ENCODE data around the gene SLC15A3. TPM values are rescaled to one million over a fixed set of nuclear protein-coding genes. Genes with fewer than 3 reads are reported as not detected.

Gene SLC15A3
- total RNA-seq, 4 donors from 2014 or later = 3.7 to 61.9 (median 8.8) TPM

- Histone ChIP-seq H3K9me3 (no peaks in the 10 kb centered on the region), H3K4me1 (peaks cover 0 to 10% (median 3%) of the 10 kb centered on the region in 4 donors), H3K36me3 (no peaks in the 10 kb centered on the region), H3K4me3 (no peak overlapping the region), H3K27me3 (no peaks in the 10 kb centered on the region), H3K27ac (peak overlapping the region in 1 of 4 donors; percentile 80)
- TF ChIP-seq CTCF (IDR thresholded peaks at IDR 0.05) = no peak
- no peak for TF ChIP-seq POLR2A (IDR thresholded peaks at IDR 0.05)
- DNase-seq = peak in 1 of 3 donors; percentile 38
Observed at GRCh38 chr11:60933416-60934123, 18.4 kb downstream of the SLC15A3 start.

GRCh38 chr11:60932605-60933356, 19.2 kb downstream of the SLC15A3 start:
- no peaks in the 10 kb centered on the region for H3K27me3 ChIP-seq
- H3K9me3 ChIP-seq = no peaks in the 10 kb centered on the region
- no peaks in the 10 kb centered on the region for H3K36me3 ChIP-seq
- DNase-seq = peak; percentile 16 to 72 (median 72)
- H3K27ac ChIP-seq = peak overlapping the region in 1 of 4 donors; percentile 80
- TF ChIP-seq POLR2A (IDR thresholded peaks at IDR 0.05) (no peak), CTCF (IDR thresholded peaks at IDR 0.05) (no peak)
- peaks cover 0 to 10% (median 3%) of the 10 kb centered on the region in 4 donors for H3K4me1 ChIP-seq
- no peak overlapping the region for H3K4me3 ChIP-seq

DNA sequence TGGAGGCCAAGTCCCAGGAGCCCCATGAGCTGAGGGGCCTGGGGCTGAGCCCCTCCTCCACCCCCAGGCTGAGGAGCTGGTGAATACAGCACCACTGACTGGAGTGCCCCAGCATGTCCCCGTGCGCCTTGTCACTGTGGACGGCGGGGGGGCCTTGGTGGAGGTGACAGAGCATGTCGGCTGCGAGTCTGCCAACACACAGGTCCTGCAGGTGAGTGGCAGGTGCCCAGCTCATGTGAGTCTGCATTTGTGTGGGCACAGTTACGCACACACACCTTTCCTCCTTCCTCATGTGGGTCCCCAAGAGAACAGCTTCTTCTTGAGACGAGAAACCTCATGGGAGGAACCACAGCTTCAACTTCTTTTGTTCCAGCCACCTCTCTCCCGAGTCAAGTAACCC, 20.1 kb downstream of the SLC15A3 start:
- Histone ChIP-seq H3K27ac (peak overlapping the region in 2 of 4 donors; percentile 65 to 80), H3K4me1 (peaks cover 0 to 10% (median 3%) of the 10 kb centered on the region in 4 donors), H3K4me3 (no peak overlapping the region), H3K9me3 (no peaks in the 10 kb centered on the region), H3K27me3 (no peaks in the 10 kb centered on the region), H3K36me3 (no peaks in the 10 kb centered on the region)
- no peak for TF ChIP-seq POLR2A (IDR thresholded peaks at IDR 0.05)
- TF ChIP-seq CTCF (IDR thresholded peaks at IDR 0.05) = no peak
- DNase-seq = peak; percentile 42 to 96 (median 92)

DNA sequence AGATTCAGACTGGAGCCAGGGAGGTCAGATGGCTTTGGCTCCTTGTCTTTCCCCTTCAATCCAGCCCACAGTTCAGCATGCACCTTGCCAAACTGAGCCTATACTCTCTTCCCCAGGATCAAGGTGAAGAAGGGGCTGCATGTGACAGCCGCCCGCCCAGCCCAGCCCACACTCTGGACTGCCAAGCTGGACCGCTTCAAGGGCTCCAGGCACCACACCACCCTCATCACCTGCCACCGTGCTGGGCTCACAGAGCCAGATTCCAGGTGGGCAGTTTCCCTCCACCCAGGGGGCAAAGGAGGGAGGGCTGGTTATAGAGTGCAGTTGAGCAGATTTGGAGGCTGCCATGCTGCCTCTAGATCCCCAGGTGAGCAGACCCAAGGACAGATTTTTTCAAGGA, 21.6 kb downstream of the SLC15A3 start:
- no peak overlapping the region for H3K27ac ChIP-seq
- H3K4me1 ChIP-seq = peaks cover 0 to 10% (median 5%) of the 10 kb centered on the region in 4 donors
- DNase-seq = peak in 2 of 3 donors; percentile 21 to 27
- H3K27me3 ChIP-seq = no peaks in the 10 kb centered on the region
- H3K9me3 ChIP-seq = no peaks in the 10 kb centered on the region
- TF ChIP-seq CTCF (IDR thresholded peaks at IDR 0.05) (no peak), POLR2A (IDR thresholded peaks at IDR 0.05) (no peak)
- H3K36me3 ChIP-seq = no peaks in the 10 kb centered on the region
- no peak overlapping the region for H3K4me3 ChIP-seq

DNA sequence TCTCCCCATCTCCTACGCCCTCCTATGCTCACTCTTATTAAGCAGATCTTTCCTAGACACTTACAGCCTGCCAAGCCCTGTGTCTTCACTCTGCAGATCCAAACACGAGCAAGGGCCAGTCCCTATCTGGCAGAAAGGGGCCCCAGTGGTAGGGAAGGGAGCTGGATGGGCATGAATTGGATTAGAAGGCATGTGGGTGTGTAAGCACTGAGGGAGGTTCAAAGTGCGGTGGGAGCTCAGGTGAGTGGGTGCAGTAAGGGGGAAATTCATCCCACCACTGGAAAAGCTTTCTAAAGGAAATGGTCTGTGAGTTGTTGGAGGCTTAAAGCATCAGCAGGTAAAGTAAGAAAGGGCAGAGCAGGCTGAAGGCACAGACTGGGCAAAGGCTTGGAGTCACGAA, 22.2 kb downstream of the SLC15A3 start:
- H3K27me3 ChIP-seq = peaks cover 0 to 5% of the 10 kb centered on the region in 2 donors
- no peak overlapping the region for H3K4me3 ChIP-seq
- DNase-seq = peak in 1 of 3 donors; percentile 12
- H3K9me3 ChIP-seq = no peaks in the 10 kb centered on the region
- H3K36me3 ChIP-seq = no peaks in the 10 kb centered on the region
- H3K4me1 ChIP-seq = peaks cover 2 to 11% (median 8%) of the 10 kb centered on the region in 4 donors
- no peak overlapping the region for H3K27ac ChIP-seq
- TF ChIP-seq CTCF (IDR thresholded peaks at IDR 0.05) (no peak), POLR2A (IDR thresholded peaks at IDR 0.05) (no peak)
